ENCODE data around the gene CDC42BPB. TPM values are rescaled to one million over a fixed set of nuclear protein-coding genes. Genes with fewer than 3 reads are reported as not detected.
A peak's percentile ranks its signal among the peaks of the same experiment; 100 is the strongest.

Gene CDC42BPB
- total and polyA plus RNA-seq, 2 experiments from 2014 or later, result 13.0 to 106 TPM

DNA sequence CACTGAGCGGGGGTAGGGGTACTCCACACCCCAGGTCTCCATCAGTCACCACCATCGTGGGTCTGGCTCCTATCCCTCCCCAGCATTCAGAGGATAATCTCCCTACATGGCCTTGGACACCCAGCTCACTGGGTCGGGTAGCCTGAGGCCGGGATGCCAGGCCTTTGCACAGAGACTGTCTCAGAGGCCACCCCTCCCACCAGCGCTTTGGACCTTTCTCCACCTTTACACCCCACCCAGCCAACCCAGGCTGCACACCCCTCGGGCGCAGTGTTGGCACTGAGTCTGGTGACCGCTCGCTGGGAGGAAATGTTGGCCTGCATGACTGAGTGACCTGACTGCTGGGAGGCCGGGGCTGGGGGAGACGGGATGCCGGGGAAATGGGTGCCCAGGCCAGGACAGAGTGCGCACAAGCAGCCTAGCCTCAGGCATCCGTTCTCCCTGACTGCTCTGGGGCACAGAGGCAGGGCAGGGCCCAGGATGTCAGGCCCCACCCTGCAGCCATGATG is 16.1 kb upstream of the CDC42BPB start:
- no peak overlapping the region for H3K4me2 ChIP-seq (ENCODE audit: unreplicated experiment)
- no peaks in the 10 kb centered on the region for H4K20me1 ChIP-seq (ENCODE audit: insufficient read depth)
- no peak overlapping the region for H3K4me3 ChIP-seq
- H3K27ac ChIP-seq, result no peak overlapping the region
- no peaks in the 10 kb centered on the region for H3K27me3 ChIP-seq (replicated peaks; ENCODE audit: insufficient read depth)
- no peaks in the 10 kb centered on the region for H3F3A ChIP-seq (ENCODE audit: insufficient read depth)
- H3K36me3 ChIP-seq (ENCODE audit: low read depth), result no peaks in the 10 kb centered on the region
- in situ Hi-C loops (cut with MboI), result no loop called here
- WGBS, 2 experiments (ENCODE audit: low coverage in 1 of 2, low lambda C conversion rate in 2 of 2, missing lambda C conversion rate in 2 of 2), result 87 to 94% methylated on average over 14 of the region's 14 CpGs
- no peaks in the 10 kb centered on the region for H3K9me3 ChIP-seq (ENCODE audit: low read depth)
- H3K4me1 ChIP-seq (ENCODE audit: insufficient read depth), result no peaks in the 10 kb centered on the region; the same call in 1 of the 2 replicates
- TF ChIP-seq EZH2phosphoT487 (IDR thresholded peaks at IDR 0.05; ENCODE audit: insufficient read depth, low read depth) (no peak), EZH2 (IDR thresholded peaks at IDR 0.05; ENCODE audit: insufficient read depth, poor library complexity, severe bottlenecking) (no peak)
- H2AFZ ChIP-seq, result no peak overlapping the region
- no peak for DNase-seq
- no peak overlapping the region for H3K9ac ChIP-seq
- H3K79me2 ChIP-seq (ENCODE audit: insufficient read depth), result no peaks in the 10 kb centered on the region
- H3K9me2 ChIP-seq (ENCODE audit: insufficient read depth), result no peaks in the 10 kb centered on the region

DNA sequence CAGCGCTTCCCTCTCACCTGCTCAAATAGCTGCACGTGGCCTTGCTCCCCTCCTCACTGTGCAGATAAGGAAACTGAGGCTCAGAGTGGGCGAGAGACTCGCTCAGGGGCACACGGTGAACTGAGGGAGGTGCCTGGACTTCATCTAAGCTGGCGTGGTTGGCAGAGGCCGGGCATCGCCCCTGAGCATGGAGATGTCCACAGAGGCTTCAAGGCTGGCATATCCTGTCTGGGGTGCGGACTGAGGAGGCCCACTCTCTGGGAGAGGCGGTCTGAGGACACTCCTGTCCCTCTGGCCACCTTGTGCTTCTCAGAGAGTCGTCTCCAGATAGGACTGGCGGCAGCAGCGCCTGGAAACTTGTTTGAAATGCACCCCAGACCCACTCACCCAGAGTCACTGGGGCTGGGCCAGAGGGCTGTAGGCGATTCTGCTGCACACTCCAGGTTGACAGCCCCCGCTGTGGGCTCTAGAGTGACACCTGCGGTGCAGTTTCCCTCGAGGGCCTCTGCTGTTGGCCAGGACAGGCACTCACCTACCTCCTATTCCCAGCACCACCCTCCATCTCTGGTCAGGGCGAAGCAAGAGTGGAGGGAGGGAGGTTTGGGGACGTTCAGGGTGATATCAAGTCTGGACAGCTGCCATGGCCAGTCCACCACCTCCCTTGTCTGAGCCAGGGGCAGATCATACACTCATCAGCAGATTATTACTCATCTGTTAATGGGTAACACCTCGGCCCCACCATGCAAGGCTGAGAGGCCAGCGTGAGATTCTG is 15.4 kb upstream of the CDC42BPB start:
- Histone ChIP-seq H3K4me1 (ENCODE audit: insufficient read depth) (peaks cover 4% of the 10 kb centered on the region), H3K9me3 (ENCODE audit: low read depth) (no peaks in the 10 kb centered on the region), H2AFZ (no peak overlapping the region), H3K36me3 (ENCODE audit: low read depth) (no peaks in the 10 kb centered on the region), H3F3A (ENCODE audit: insufficient read depth) (peaks cover 4% of the 10 kb centered on the region; the same call in 1 of the 2 replicates), H4K20me1 (ENCODE audit: insufficient read depth) (no peaks in the 10 kb centered on the region), H3K4me3 (no peak overlapping the region), H3K79me2 (ENCODE audit: insufficient read depth) (no peaks in the 10 kb centered on the region), H3K4me2 (ENCODE audit: unreplicated experiment) (no peak overlapping the region), H3K27me3 (replicated peaks; ENCODE audit: insufficient read depth) (no peaks in the 10 kb centered on the region), H3K27ac (no peak overlapping the region), H3K9ac (no peak overlapping the region), H3K9me2 (ENCODE audit: insufficient read depth) (no peaks in the 10 kb centered on the region)
- in situ Hi-C loops (cut with MboI), result no loop called here
- WGBS, 2 experiments (ENCODE audit: low coverage in 1 of 2, low lambda C conversion rate in 2 of 2, missing lambda C conversion rate in 2 of 2), result 83 to 84% methylated on average over 21 of the region's 21 CpGs
- TF ChIP-seq EZH2 (IDR thresholded peaks at IDR 0.05; ENCODE audit: insufficient read depth, poor library complexity, severe bottlenecking) (no peak), EZH2phosphoT487 (IDR thresholded peaks at IDR 0.05; ENCODE audit: insufficient read depth, low read depth) (no peak)
- DNase-seq, result peak; percentile 41

DNA sequence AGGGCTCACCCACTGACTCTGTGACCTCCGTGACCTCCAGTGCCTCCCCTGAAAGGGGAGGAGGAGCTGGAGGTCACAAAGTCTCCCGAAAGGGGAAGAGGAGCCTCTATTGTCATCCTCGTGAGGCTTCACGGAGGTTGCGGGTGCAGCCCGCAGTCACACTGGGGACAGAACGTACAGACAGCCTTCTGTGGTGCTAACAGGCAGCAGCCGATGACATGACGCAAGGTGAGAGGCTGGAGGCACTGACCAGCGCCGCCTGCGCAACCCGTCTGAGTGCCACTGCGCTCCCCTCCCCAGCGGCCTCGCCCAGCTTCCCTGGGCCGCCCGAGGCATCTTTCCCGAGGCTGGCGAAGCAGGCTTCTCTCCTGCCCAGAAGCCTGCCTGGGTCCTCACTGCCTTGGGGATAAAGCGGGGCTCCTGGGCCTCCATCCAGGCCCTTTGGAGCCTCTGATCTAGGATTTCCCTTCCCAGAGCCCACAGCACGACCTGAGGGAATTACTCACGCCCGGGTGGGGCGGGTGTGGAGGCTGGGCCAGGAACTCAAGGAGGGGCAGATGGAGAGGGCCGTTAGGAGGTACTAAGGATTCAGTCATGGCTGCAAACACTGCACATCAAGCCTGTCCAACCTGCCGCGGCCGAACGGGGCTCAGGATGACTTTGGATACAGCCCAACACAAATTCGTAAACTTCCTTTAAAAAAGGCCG is 14.3 kb upstream of the CDC42BPB start:
- in situ Hi-C loops (cut with MboI), result no loop called here
- Histone ChIP-seq H3K9me3 (ENCODE audit: low read depth) (no peaks in the 10 kb centered on the region), H3F3A (ENCODE audit: insufficient read depth) (peaks cover 10% of the 10 kb centered on the region; the same call in 1 of the 2 replicates), H3K4me1 (ENCODE audit: insufficient read depth) (peaks cover 12% of the 10 kb centered on the region), H3K9me2 (ENCODE audit: insufficient read depth) (no peaks in the 10 kb centered on the region), H3K27me3 (replicated peaks; ENCODE audit: insufficient read depth) (no peaks in the 10 kb centered on the region), H3K9ac (no peak overlapping the region), H4K20me1 (ENCODE audit: insufficient read depth) (no peaks in the 10 kb centered on the region), H3K79me2 (ENCODE audit: insufficient read depth) (no peaks in the 10 kb centered on the region), H2AFZ (no peak overlapping the region), H3K4me2 (ENCODE audit: unreplicated experiment) (no peak overlapping the region), H3K4me3 (no peak overlapping the region), H3K27ac (no peak overlapping the region), H3K36me3 (ENCODE audit: low read depth) (no peaks in the 10 kb centered on the region)
- TF ChIP-seq EZH2phosphoT487 (IDR thresholded peaks at IDR 0.05; ENCODE audit: insufficient read depth, low read depth) (no peak), EZH2 (IDR thresholded peaks at IDR 0.05; ENCODE audit: insufficient read depth, poor library complexity, severe bottlenecking) (no peak)
- peak; percentile 42 for DNase-seq
- 72 to 78% methylated on average over 28 to 32 of the region's 32 CpGs for WGBS, 2 experiments (ENCODE audit: low coverage in 1 of 2, low lambda C conversion rate in 2 of 2, missing lambda C conversion rate in 2 of 2)

DNA sequence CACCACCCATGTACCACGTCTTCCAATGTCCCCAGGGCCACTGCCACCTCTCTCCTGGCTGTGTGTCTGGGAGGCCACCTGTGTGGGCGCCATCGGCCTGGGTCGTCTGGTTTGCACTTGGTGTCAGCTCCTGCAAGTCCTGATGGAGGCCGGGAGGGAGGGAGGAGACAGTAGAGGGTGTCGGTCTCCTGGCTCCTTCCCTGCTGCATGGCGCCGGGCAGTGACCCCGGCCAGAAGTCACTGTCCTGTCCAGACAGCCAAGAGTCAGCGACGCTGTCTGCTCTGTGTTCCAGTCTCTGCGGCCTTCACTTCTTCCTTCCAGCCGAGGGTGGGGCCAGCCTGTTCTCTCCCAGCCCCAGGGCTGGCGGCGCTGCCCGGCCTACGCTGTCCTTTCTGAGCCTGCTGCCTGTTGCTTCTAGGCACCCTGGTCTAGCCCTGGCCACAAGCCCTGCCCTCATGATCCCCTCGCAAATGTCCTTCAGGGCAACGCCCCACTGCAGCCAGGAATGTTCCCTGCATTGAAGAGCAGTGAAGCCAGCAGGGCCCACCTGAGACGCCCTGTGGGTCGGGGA is 13.7 kb upstream of the CDC42BPB start:
- Histone ChIP-seq H3K9ac (no peak overlapping the region), H4K20me1 (ENCODE audit: insufficient read depth) (no peaks in the 10 kb centered on the region), H3K9me3 (ENCODE audit: low read depth) (no peaks in the 10 kb centered on the region), H2AFZ (no peak overlapping the region), H3K36me3 (ENCODE audit: low read depth) (no peaks in the 10 kb centered on the region), H3K79me2 (ENCODE audit: insufficient read depth) (no peaks in the 10 kb centered on the region), H3K4me2 (ENCODE audit: unreplicated experiment) (no peak overlapping the region), H3K27me3 (replicated peaks; ENCODE audit: insufficient read depth) (no peaks in the 10 kb centered on the region), H3K4me1 (ENCODE audit: insufficient read depth) (peaks cover 12% of the 10 kb centered on the region), H3K27ac (no peak overlapping the region), H3K9me2 (ENCODE audit: insufficient read depth) (no peaks in the 10 kb centered on the region), H3K4me3 (no peak overlapping the region), H3F3A (ENCODE audit: insufficient read depth) (peaks cover 10% of the 10 kb centered on the region; the same call in 1 of the 2 replicates)
- TF ChIP-seq EZH2phosphoT487 (IDR thresholded peaks at IDR 0.05; ENCODE audit: insufficient read depth, low read depth) (no peak), EZH2 (IDR thresholded peaks at IDR 0.05; ENCODE audit: insufficient read depth, poor library complexity, severe bottlenecking) (no peak)
- peak; percentile 26 for DNase-seq
- in situ Hi-C loops (cut with MboI), result no loop called here
- WGBS, 2 experiments (ENCODE audit: low coverage in 1 of 2, low lambda C conversion rate in 2 of 2, missing lambda C conversion rate in 2 of 2), result 48 to 49% methylated on average over 21 of the region's 21 CpGs

Measured in GM23248 (cell line).